ENCODE results near the gene PRKD3.

PRKD3 gene

GRCh38 chr2:37337620-37338280, 13.1 kb upstream of the PRKD3 start:
- ChIA-PET POLR2A (no interaction called here), CTCF (interaction anchor here (1.2 kb wide), 1 partner anchor 9 kb away, joined by 7 read pairs; no protein-coding TSS in a partner anchor)
- TF ChIP-seq L3MBTL2 (conservative IDR thresholded peaks at IDR 0.05): no peak
- no peak for TF ChIP-seq SUZ12 (IDR thresholded peaks at IDR 0.05)
- TF ChIP-seq HDGF (IDR thresholded peaks at IDR 0.05; ENCODE audit: borderline replicate concordance): no peak
- no peak for TF ChIP-seq FOXM1 (IDR thresholded peaks at IDR 0.05; ENCODE audit: borderline replicate concordance)
- TF ChIP-seq LEF1 (IDR thresholded peaks at IDR 0.05; ENCODE audit: borderline replicate concordance): no peak
- no peak for TF ChIP-seq NFRKB (IDR thresholded peaks at IDR 0.05)
- no peak for TF ChIP-seq TARDBP (IDR thresholded peaks at IDR 0.05)
- TF ChIP-seq ZNF384 (IDR thresholded peaks at IDR 0.05): no peak
- no peak for TF ChIP-seq ARNT (IDR thresholded peaks at IDR 0.05)
- TF ChIP-seq PKNOX1 (IDR thresholded peaks at IDR 0.05): no peak
- no peak for TF ChIP-seq BHLHE40 (IDR thresholded peaks at IDR 0.05; ENCODE audit: borderline replicate concordance)
- no peak for TF ChIP-seq ELF4 (IDR thresholded peaks at IDR 0.05)
- no peak for TF ChIP-seq FOXA1 (IDR thresholded peaks at IDR 0.05)
- TF ChIP-seq CTBP1 (IDR thresholded peaks at IDR 0.05; ENCODE audit: borderline replicate concordance): no peak
- no peak for TF ChIP-seq SP1 (IDR thresholded peaks at IDR 0.05)
- DNase-seq (ENCODE audit: extremely low spot score): no peak

DNA sequence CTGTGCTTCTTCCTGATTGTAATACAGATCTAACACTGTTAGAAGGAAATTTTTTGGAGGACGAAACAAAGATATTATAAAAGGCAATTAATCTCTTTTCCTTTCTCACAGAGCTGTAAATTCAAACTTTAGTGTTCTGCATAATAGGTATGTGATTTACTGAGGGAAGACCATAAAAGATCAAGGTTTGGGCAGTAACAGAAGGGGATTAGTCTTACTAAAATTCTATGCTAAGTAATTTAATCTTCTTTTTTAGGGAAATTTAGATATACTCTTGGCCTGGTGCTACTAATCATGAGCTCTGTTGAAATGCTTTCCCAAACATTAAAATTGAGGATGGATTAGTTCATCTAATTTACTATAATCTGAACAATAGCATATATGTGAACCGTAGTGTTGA, 11.0 kb upstream of the PRKD3 start:
- no peak for DNase-seq (ENCODE audit: extremely low spot score)
- CTCF ChIA-PET: no interaction called here
- TF ChIP-seq NFRKB (IDR thresholded peaks at IDR 0.05) (no peak), FOXM1 (IDR thresholded peaks at IDR 0.05; ENCODE audit: borderline replicate concordance) (no peak), FOXK2 (IDR thresholded peaks at IDR 0.05) (no peak), PKNOX1 (IDR thresholded peaks at IDR 0.05) (peak; percentile 53; the same call in 1 of the 2 replicates), HDGF (IDR thresholded peaks at IDR 0.05; ENCODE audit: borderline replicate concordance) (no peak)
- POLR2A ChIA-PET: no interaction called here

DNA sequence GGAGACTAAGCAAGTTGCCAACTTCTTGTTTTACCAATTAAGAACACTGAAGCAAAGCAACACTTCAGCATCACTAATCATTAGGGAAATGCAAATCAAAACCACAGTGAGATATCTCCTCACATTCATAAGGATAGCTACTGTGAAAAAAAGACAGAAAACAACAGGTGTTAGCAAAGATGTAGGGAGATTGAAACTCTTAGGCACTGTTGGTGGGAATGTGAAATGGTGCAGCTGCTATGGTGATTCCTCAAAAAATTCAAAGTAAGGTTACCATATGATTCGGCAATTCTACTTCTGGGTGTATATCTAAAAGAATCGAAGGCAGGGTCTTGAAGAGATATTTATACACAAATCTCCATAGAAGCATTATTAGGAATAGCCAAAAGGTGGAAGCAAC, 8.6 kb upstream of the PRKD3 start:
- TF ChIP-seq NFRKB (IDR thresholded peaks at IDR 0.05): no peak
- TF ChIP-seq CTBP1 (IDR thresholded peaks at IDR 0.05; ENCODE audit: borderline replicate concordance): no peak
- no peak for TF ChIP-seq L3MBTL2 (conservative IDR thresholded peaks at IDR 0.05)
- no peak for TF ChIP-seq FOXA1 (IDR thresholded peaks at IDR 0.05)
- no peak for TF ChIP-seq ZNF384 (IDR thresholded peaks at IDR 0.05)
- TF ChIP-seq FOXK2 (IDR thresholded peaks at IDR 0.05): no peak
- TF ChIP-seq HDGF (IDR thresholded peaks at IDR 0.05; ENCODE audit: borderline replicate concordance): no peak
- TF ChIP-seq ARNT (IDR thresholded peaks at IDR 0.05): no peak
- TF ChIP-seq FOXM1 (IDR thresholded peaks at IDR 0.05; ENCODE audit: borderline replicate concordance): no peak
- no peak for TF ChIP-seq LEF1 (IDR thresholded peaks at IDR 0.05; ENCODE audit: borderline replicate concordance)
- TF ChIP-seq TARDBP (IDR thresholded peaks at IDR 0.05): no peak
- TF ChIP-seq PKNOX1 (IDR thresholded peaks at IDR 0.05): no peak
- TF ChIP-seq ELF4 (IDR thresholded peaks at IDR 0.05): no peak
- no peak for TF ChIP-seq BHLHE40 (IDR thresholded peaks at IDR 0.05; ENCODE audit: borderline replicate concordance)
- TF ChIP-seq SUZ12 (IDR thresholded peaks at IDR 0.05): no peak
- TF ChIP-seq SP1 (IDR thresholded peaks at IDR 0.05): no peak
- ChIA-PET CTCF (no interaction called here), POLR2A (no interaction called here)
- DNase-seq (ENCODE audit: extremely low spot score): no peak

DNA sequence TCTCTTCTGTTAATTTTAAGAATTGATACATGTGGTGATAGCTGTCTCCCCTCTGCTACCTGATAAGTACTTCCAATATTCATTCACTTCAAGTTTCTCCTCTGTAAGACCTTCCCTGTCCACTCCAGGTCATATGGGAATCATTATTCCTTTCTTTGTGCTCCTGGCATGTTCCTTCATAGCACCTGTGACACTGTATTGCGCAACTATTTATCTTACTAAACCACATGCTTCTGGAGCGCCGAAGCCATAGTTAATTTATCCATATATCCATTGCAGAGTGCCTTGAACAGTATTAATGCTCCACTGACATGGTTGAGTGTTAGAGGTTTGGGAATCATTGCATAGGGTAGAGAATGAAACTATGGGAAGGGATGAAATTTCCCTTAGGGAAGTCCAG, 7.9 kb upstream of the PRKD3 start:
- no peak for DNase-seq (ENCODE audit: extremely low spot score)
- CTCF ChIA-PET: no interaction called here
- POLR2A ChIA-PET: no interaction called here
- TF ChIP-seq ELF4 (IDR thresholded peaks at IDR 0.05) (no peak), PKNOX1 (IDR thresholded peaks at IDR 0.05) (no peak), FOXA1 (IDR thresholded peaks at IDR 0.05) (no peak), SP1 (IDR thresholded peaks at IDR 0.05) (no peak), LEF1 (IDR thresholded peaks at IDR 0.05; ENCODE audit: borderline replicate concordance) (no peak), HDGF (IDR thresholded peaks at IDR 0.05; ENCODE audit: borderline replicate concordance) (no peak), L3MBTL2 (conservative IDR thresholded peaks at IDR 0.05) (no peak), ZNF384 (IDR thresholded peaks at IDR 0.05) (no peak), SUZ12 (IDR thresholded peaks at IDR 0.05) (no peak), CTBP1 (IDR thresholded peaks at IDR 0.05; ENCODE audit: borderline replicate concordance) (no peak), NFRKB (IDR thresholded peaks at IDR 0.05) (no peak), FOXK2 (IDR thresholded peaks at IDR 0.05) (no peak), FOXM1 (IDR thresholded peaks at IDR 0.05; ENCODE audit: borderline replicate concordance) (no peak), BHLHE40 (IDR thresholded peaks at IDR 0.05; ENCODE audit: borderline replicate concordance) (no peak)

- ChIA-PET CTCF (interaction anchor here (0.7 to 1.8 kb wide), 2 partner anchors 13 to 65 kb away, joined by 3 to 7 read pairs; no protein-coding TSS in a partner anchor), POLR2A (no interaction called here)
- no peak for DNase-seq (ENCODE audit: extremely low spot score)
- TF ChIP-seq FOXA1 (IDR thresholded peaks at IDR 0.05) (no peak), HDGF (IDR thresholded peaks at IDR 0.05; ENCODE audit: borderline replicate concordance) (no peak), L3MBTL2 (conservative IDR thresholded peaks at IDR 0.05) (no peak), FOXK2 (IDR thresholded peaks at IDR 0.05) (no peak), ARNT (IDR thresholded peaks at IDR 0.05) (no peak), LEF1 (IDR thresholded peaks at IDR 0.05; ENCODE audit: borderline replicate concordance) (no peak), BHLHE40 (IDR thresholded peaks at IDR 0.05; ENCODE audit: borderline replicate concordance) (no peak), ZNF384 (IDR thresholded peaks at IDR 0.05) (no peak), SP1 (IDR thresholded peaks at IDR 0.05) (no peak), SUZ12 (IDR thresholded peaks at IDR 0.05) (no peak), NFRKB (IDR thresholded peaks at IDR 0.05) (no peak), CTBP1 (IDR thresholded peaks at IDR 0.05; ENCODE audit: borderline replicate concordance) (no peak), ELF4 (IDR thresholded peaks at IDR 0.05) (no peak)
Measured at GRCh38 chr2:37330681-37331080, 6.0 kb upstream of the PRKD3 start.
